Measurements from ENCODE around the gene TMEM204. TPM values are rescaled to one million over a fixed set of nuclear protein-coding genes. Genes with fewer than 3 reads are reported as not detected.

The TMEM204 gene
- total RNA-seq, 1 experiment from 2014 or later = not detected

GRCh38 chr16:1526608-1527555 is 6.6 kb upstream of the TMEM204 start:
- no peaks in the 10 kb centered on the region for H3K4me1 ChIP-seq (replicated peaks; ENCODE audit: insufficient read depth)
- TF ChIP-seq CTCF (conservative IDR thresholded peaks at IDR 0.05) = no peak
- no peak for TF ChIP-seq EZH2 (IDR thresholded peaks at IDR 0.05; ENCODE audit: low read depth)
- ChIA-PET CTCF (no interaction called here), POLR2A (ENCODE audit: unreplicated experiment) (no interaction called here)
- H3K79me2 ChIP-seq (ENCODE audit: low read depth) = no peaks in the 10 kb centered on the region
- no peak overlapping the region for H3K27ac ChIP-seq
- H3K27me3 ChIP-seq (ENCODE audit: insufficient read depth, low read depth) = no peaks in the 10 kb centered on the region
- H3K4me2 ChIP-seq = no peak overlapping the region
- no peaks in the 10 kb centered on the region for H3K9me2 ChIP-seq (ENCODE audit: insufficient read depth)
- intact Hi-C loops (cut with micrococcal nuclease; ENCODE audit: unreplicated experiment) = no loop called here
- no peaks in the 10 kb centered on the region for H3K9me3 ChIP-seq (ENCODE audit: insufficient read depth, low read depth)
- no TSS peak for BruUV-seq (replicated peaks)
- peak in 1 of 2 experiments; percentile 24 for DNase-seq
- no peaks in the 10 kb centered on the region for H3F3A ChIP-seq (ENCODE audit: insufficient read depth, low read depth)
- H3K36me3 ChIP-seq (ENCODE audit: low read depth) = no peaks in the 10 kb centered on the region
- no peak overlapping the region for H2AFZ ChIP-seq
- no peak overlapping the region for H3K4me3 ChIP-seq
- no peaks in the 10 kb centered on the region; the same call in 1 of the 2 replicates for H4K20me1 ChIP-seq (ENCODE audit: insufficient read depth)

GRCh38 chr16:1527836-1528811 is 5.3 kb upstream of the TMEM204 start:
- H3K36me3 ChIP-seq (ENCODE audit: low read depth) = no peaks in the 10 kb centered on the region
- H3K27ac ChIP-seq = no peak overlapping the region
- no peaks in the 10 kb centered on the region for H3F3A ChIP-seq (ENCODE audit: insufficient read depth, low read depth)
- H3K4me1 ChIP-seq (replicated peaks; ENCODE audit: insufficient read depth) = no peaks in the 10 kb centered on the region
- no peaks in the 10 kb centered on the region for H3K79me2 ChIP-seq (ENCODE audit: low read depth)
- H3K9me2 ChIP-seq (ENCODE audit: insufficient read depth) = no peaks in the 10 kb centered on the region
- H3K4me3 ChIP-seq = no peak overlapping the region
- ChIA-PET CTCF (no interaction called here), POLR2A (ENCODE audit: unreplicated experiment) (no interaction called here)
- intact Hi-C loops (cut with micrococcal nuclease; ENCODE audit: unreplicated experiment) = no loop called here
- DNase-seq = no peak
- H3K4me2 ChIP-seq = no peak overlapping the region
- no peak overlapping the region for H2AFZ ChIP-seq
- no peaks in the 10 kb centered on the region for H3K9me3 ChIP-seq (ENCODE audit: insufficient read depth, low read depth)
- no peaks in the 10 kb centered on the region for H3K27me3 ChIP-seq (ENCODE audit: insufficient read depth, low read depth)
- BruUV-seq (replicated peaks) = no TSS peak
- TF ChIP-seq EZH2 (IDR thresholded peaks at IDR 0.05; ENCODE audit: low read depth) (no peak), CTCF (conservative IDR thresholded peaks at IDR 0.05) (no peak)
- H4K20me1 ChIP-seq (ENCODE audit: insufficient read depth) = no peaks in the 10 kb centered on the region; the same call in 1 of the 2 replicates

GRCh38 chr16:1528921-1529537 is 4.4 kb upstream of the TMEM204 start:
- CTCF ChIA-PET = no interaction called here
- POLR2A ChIA-PET (ENCODE audit: unreplicated experiment) = no interaction called here
- H3K79me2 ChIP-seq (ENCODE audit: low read depth) = no peaks in the 10 kb centered on the region
- no peaks in the 10 kb centered on the region; the same call in 1 of the 2 replicates for H4K20me1 ChIP-seq (ENCODE audit: insufficient read depth)
- no peak for DNase-seq
- H3K4me2 ChIP-seq = no peak overlapping the region
- no peaks in the 10 kb centered on the region for H3K36me3 ChIP-seq (ENCODE audit: low read depth)
- no peaks in the 10 kb centered on the region for H3K9me3 ChIP-seq (ENCODE audit: insufficient read depth, low read depth)
- no peaks in the 10 kb centered on the region for H3F3A ChIP-seq (ENCODE audit: insufficient read depth, low read depth)
- H3K9me2 ChIP-seq (ENCODE audit: insufficient read depth) = no peaks in the 10 kb centered on the region
- H3K27ac ChIP-seq = no peak overlapping the region
- no TSS peak for BruUV-seq (replicated peaks)
- intact Hi-C loops (cut with micrococcal nuclease; ENCODE audit: unreplicated experiment) = no loop called here
- H3K27me3 ChIP-seq (ENCODE audit: insufficient read depth, low read depth) = no peaks in the 10 kb centered on the region
- no peaks in the 10 kb centered on the region for H3K4me1 ChIP-seq (replicated peaks; ENCODE audit: insufficient read depth)
- TF ChIP-seq EZH2 (IDR thresholded peaks at IDR 0.05; ENCODE audit: low read depth) = no peak
- TF ChIP-seq CTCF (conservative IDR thresholded peaks at IDR 0.05) = no peak
- H2AFZ ChIP-seq = no peak overlapping the region
- no peak overlapping the region for H3K4me3 ChIP-seq

Measured in PC-9 (cell line).